ENCODE data around the gene CHRNA1. TPM values are rescaled to one million over a fixed set of nuclear protein-coding genes. Genes with fewer than 3 reads are reported as not detected.

CHRNA1 gene
- total RNA-seq, 1 experiment from 2014 or later, result not detected

- H3K27me3 Mint-ChIP-seq (ENCODE audit: low read depth), result no peaks in the 10 kb centered on the region
- Histone ChIP-seq H2BK12ac (ENCODE audit: insufficient read length, low read depth, low read length) (no peak overlapping the region), H4K5ac (ENCODE audit: insufficient read length, low read depth, low read length) (no peak overlapping the region), H4K8ac (replicated peaks; ENCODE audit: insufficient read length, low read depth, low read length) (no peak overlapping the region), H2BK120ac (ENCODE audit: low read depth, low read length, poor library complexity, severe bottlenecking) (no peak overlapping the region), H3K4me1 (ENCODE audit: insufficient read depth, low read length) (no peaks in the 10 kb centered on the region), H3K4me2 (ENCODE audit: insufficient read depth, insufficient read length, low read length) (no peak overlapping the region), H3K9me3 (ENCODE audit: control insufficient read depth, low read depth, low read length) (no peaks in the 10 kb centered on the region), H4K20me1 (ENCODE audit: control insufficient read depth, insufficient read depth, insufficient read length) (no peaks in the 10 kb centered on the region), H3K18ac (ENCODE audit: insufficient read length, low read depth, low read length) (no peak overlapping the region), H3K4ac (ENCODE audit: low read depth, low read length) (no peak overlapping the region), H3K79me1 (ENCODE audit: insufficient read depth, low read depth, low read length, poor library complexity, severe bottlenecking) (no peaks in the 10 kb centered on the region), H2BK5ac (ENCODE audit: insufficient read length, low read length) (no peak overlapping the region), H3K27me3 (ENCODE audit: insufficient read depth, low read length) (no peaks in the 10 kb centered on the region), H2AK5ac (ENCODE audit: insufficient read length, low read length) (no peak overlapping the region), H3T11ph (ENCODE audit: low read length) (no peak overlapping the region), H3K79me2 (ENCODE audit: insufficient read depth, low read length) (no peaks in the 10 kb centered on the region), H2AFZ (ENCODE audit: low read length) (no peak overlapping the region), H3K23ac (ENCODE audit: insufficient read length, low read depth, low read length) (no peak overlapping the region), H3K9ac (ENCODE audit: extremely low read depth, insufficient read length, low read length) (no peak overlapping the region), H3K56ac (ENCODE audit: insufficient read length, low read depth, low read length) (no peak overlapping the region), H3K14ac (ENCODE audit: insufficient read depth, low read length) (no peak overlapping the region), H4K91ac (ENCODE audit: insufficient read length, low read depth, low read length) (no peak overlapping the region), H3K27ac (ENCODE audit: insufficient read length, low read depth, low read length) (no peak overlapping the region), H2BK20ac (ENCODE audit: low read depth, low read length, poor library complexity, severe bottlenecking) (no peak overlapping the region), H3K23me2 (ENCODE audit: insufficient read length, low read depth, low read length, poor library complexity, severe bottlenecking) (no peaks in the 10 kb centered on the region), H2BK15ac (ENCODE audit: low read depth, low read length) (no peak overlapping the region)
- WGBS (ENCODE audit: extremely low coverage, insufficient read length, low lambda C conversion rate), result no CpG with 5 or more reads among the region's 1 CpG
- DNase-seq, result no peak
- peaks cover 8 to 9% of the 10 kb centered on the region in 2 experiments; a peak in 3 of 4 replicates for H3K4me1 Mint-ChIP-seq
- TF ChIP-seq CTCF (conservative IDR thresholded peaks at IDR 0.05), result no peak
- H3K27ac Mint-ChIP-seq, result no peak overlapping the region; a peak in 1 of 7 replicates
- H3K9me3 Mint-ChIP-seq, result no peaks in the 10 kb centered on the region
- H3K4me3 Mint-ChIP-seq, result no peak overlapping the region
- H3K36me3 Mint-ChIP-seq (ENCODE audit: insufficient read depth in 1 of 3, low read depth in 3 of 3), result peaks cover 10 to 55% (median 53%) of the 10 kb centered on the region in 3 experiments; a peak in 6 of 7 replicates
Measured at GRCh38 chr2:174805803-174806202, 41.5 kb upstream of the CHRNA1 start.

All from H9 (cell line).